Activated CD4-positive, CD25-positive, alpha-beta regulatory T cell (primary cell): ENCODE results near the gene PTPN12.
A peak's percentile ranks its signal among the peaks of the same experiment; 100 is the strongest.
"Not testable (repeated sequence)": the region's sequence is repeated elsewhere in the genome, so short reads cannot be mapped to it uniquely, and the experiment has no call there.

ENCODE experiments used
- DNase-seq, 4 experiments: peaks; one replicate each; lab custom pipeline; 2025; lab: John Stamatoyannopoulos, UW

The PTPN12 gene

GRCh38 chr7:77537136-77537777, at the start of gene PTPN12:
Gene PTPN12, plus strand, starts transcription at chr7:77537295. Its CDS starts 252 bp downstream, at chr7:77537547.
- DNase-seq = peak in 3 of 4 experiments; percentile 11 to 34 (median 30)

- no peak for DNase-seq
These were observed 48.1 kb upstream of the PTPN12 start for GRCh38 chr7:77488986-77489385.

- no peak for DNase-seq
These were observed 40.0 kb upstream of the PTPN12 start for GRCh38 chr7:77497079-77497478.

- DNase-seq = no peak
These were observed 38.3 kb upstream of the PTPN12 start for GRCh38 chr7:77498659-77499379.

GRCh38 chr7:77501192-77501515, 35.9 kb upstream of the PTPN12 start:
- DNase-seq = no peak

GRCh38 chr7:77504951-77505350, 32.1 kb upstream of the PTPN12 start:
- no peak for DNase-seq

GRCh38 chr7:77506899-77507298, 30.2 kb upstream of the PTPN12 start:
- no peak for DNase-seq

GRCh38 chr7:77513002-77513670, 24.0 kb upstream of the PTPN12 start:
- DNase-seq = not testable (repeated sequence)

GRCh38 chr7:77516085-77516484, 21.0 kb upstream of the PTPN12 start:
- DNase-seq = no peak

GRCh38 chr7:77520261-77520660, 16.8 kb upstream of the PTPN12 start:
- no peak for DNase-seq

GRCh38 chr7:77521537-77521936, 15.6 kb upstream of the PTPN12 start:
- not testable (repeated sequence) for DNase-seq

GRCh38 chr7:77524731-77525130, 12.4 kb upstream of the PTPN12 start:
- no peak for DNase-seq

GRCh38 chr7:77525231-77525630, 11.9 kb upstream of the PTPN12 start:
- DNase-seq = no peak

GRCh38 chr7:77528368-77528767, 8.7 kb upstream of the PTPN12 start:
- no peak for DNase-seq

- DNase-seq = no peak
These were observed 7.8 kb upstream of the PTPN12 start for GRCh38 chr7:77529279-77529678.

GRCh38 chr7:77531038-77531437, 6.1 kb upstream of the PTPN12 start:
- DNase-seq = no peak

- no peak for DNase-seq
These were observed 4.8 kb upstream of the PTPN12 start for GRCh38 chr7:77532247-77532646.

- DNase-seq = not testable (repeated sequence)
These were observed 4.4 kb upstream of the PTPN12 start for GRCh38 chr7:77532732-77533131.

GRCh38 chr7:77534046-77534445, 3.0 kb upstream of the PTPN12 start:
- not testable (repeated sequence) for DNase-seq

GRCh38 chr7:77536017-77536412, 1.1 kb upstream of the PTPN12 start:
- no peak for DNase-seq

- peak; percentile 95 to 96 (median 96) for DNase-seq
These were observed 521 bp upstream of the PTPN12 start for GRCh38 chr7:77536413-77537135.

GRCh38 chr7:77537778-77538280, 734 bp downstream of the PTPN12 start:
- DNase-seq = no peak
